Camera-type eye (tissue), 1 donor: Measurements from ENCODE around the gene SLC6A20. TPM values are rescaled to one million over a fixed set of nuclear protein-coding genes. Genes with fewer than 3 reads are reported as not detected.

Experiments
- total RNA-seq: library from RNA; depleted of rRNA; stranded (reverse); fragments of >200 nt; gene quantifications from one replicate; pipeline ENCODE4 v1.2.3, GENCODE V29; 2014

SLC6A20 gene, protein sequence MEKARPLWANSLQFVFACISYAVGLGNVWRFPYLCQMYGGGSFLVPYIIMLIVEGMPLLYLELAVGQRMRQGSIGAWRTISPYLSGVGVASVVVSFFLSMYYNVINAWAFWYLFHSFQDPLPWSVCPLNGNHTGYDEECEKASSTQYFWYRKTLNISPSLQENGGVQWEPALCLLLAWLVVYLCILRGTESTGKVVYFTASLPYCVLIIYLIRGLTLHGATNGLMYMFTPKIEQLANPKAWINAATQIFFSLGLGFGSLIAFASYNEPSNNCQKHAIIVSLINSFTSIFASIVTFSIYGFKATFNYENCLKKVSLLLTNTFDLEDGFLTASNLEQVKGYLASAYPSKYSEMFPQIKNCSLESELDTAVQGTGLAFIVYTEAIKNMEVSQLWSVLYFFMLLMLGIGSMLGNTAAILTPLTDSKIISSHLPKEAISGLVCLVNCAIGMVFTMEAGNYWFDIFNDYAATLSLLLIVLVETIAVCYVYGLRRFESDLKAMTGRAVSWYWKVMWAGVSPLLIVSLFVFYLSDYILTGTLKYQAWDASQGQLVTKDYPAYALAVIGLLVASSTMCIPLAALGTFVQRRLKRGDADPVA
- 6.2 TPM for total RNA-seq

DNA sequence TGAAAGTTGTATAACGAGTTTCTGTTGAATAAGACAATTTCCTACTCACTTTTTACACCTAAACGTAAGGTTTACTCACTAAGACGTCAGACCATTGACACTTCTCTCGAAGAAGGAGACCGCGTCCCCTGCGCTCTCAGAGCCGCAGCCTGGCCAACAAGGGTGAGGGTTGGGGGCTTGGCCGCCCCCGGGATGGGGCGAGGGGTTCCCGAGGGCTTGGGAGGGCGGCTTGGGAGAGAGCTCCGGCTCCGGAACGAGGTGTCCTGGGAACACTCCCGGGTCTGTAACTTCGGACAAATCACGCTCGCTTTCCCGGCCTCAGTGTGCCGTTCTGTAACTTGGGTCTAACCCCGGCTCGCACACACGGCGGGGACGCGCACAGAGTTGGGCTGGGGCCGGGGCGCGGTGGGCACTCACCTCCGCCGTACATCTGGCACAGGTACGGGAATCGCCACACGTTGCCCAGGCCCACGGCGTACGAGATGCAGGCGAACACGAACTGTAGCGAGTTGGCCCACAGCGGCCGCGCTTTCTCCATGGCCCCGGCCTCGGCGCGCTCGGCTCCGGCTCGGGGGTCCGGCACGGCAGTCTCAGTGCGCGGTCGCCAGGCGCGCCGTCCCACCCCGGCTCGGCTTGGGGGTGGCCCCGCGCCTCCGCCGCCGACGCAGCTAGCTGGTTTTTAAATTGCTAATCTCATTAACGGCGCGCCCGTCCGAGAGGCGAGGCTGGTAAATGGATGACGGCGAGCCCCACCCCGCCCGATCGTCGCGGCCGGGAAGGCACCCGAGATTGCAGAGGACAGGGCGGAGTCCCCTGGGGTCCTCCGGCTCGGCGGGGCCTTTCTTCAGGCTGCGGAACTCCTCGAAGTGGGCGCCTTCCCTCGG lies at the start of gene SLC6A20:
TSS of gene SLC6A20 (minus strand) at position 655 of the 884 bp plus-strand sequence. CDS start at position 538, 117 bp downstream.

DNA sequence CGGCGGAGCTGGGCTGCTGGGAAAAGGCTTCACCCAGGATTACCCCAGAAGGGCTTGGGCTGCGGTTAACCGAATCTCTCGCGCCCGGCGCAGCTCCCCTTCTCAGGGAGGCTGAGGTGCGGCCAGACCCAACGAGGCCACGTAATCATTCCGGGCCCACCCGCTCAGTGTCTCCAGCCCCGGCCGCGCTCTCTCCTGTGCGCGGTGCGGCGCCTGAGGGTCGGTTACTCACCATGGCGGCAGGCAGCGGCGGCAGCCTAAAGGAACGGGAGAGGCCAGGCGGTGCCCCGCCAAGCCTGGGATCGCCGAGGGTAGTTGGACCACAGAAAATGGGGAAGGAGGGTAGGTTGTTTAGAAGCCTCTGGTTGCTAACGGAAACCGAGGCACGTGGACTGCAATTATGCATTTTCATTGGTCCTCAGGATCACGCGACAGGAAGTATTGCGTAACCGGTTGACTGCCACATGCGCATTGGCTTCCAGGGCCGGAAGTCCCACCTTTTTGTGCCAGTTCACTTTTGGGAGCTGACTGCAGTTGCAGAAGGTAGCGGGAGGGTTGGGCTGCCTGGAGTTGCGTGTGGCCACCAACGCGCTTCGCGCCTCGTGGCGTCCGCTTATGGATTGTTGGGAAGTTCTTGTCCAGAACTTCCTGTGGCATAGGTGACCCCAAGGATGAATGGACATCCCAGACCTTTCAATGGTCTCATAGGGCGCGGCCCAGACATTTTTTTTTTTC lies 45.6 kb upstream of the SLC6A20 start, which contains the start of gene LZTFL1:
TSS of gene LZTFL1 (minus strand) at position 363 of the 735 bp plus-strand sequence. CDS start at position 235, 128 bp downstream.

Other genes with a start within 250 kb of the SLC6A20 start
- 31.3 TPM for gene LIMD1, start 201.8 kb downstream of the SLC6A20 start, total RNA-seq
- gene SACM1L, start 107.1 kb downstream of the SLC6A20 start, total RNA-seq = 82.8 TPM
- 55.7 TPM for gene LZTFL1, start 45.6 kb upstream of the SLC6A20 start, total RNA-seq
- not detected for gene CCR9, start 90.0 kb upstream of the SLC6A20 start, total RNA-seq
- gene CXCR6, start 146.9 kb upstream of the SLC6A20 start, total RNA-seq = not detected
- gene FYCO1, start 199.3 kb upstream of the SLC6A20 start, total RNA-seq = 51.7 TPM
- gene XCR1, start 230.9 kb upstream of the SLC6A20 start, total RNA-seq = not detected